H4 (cell line): ENCODE results near the gene PWWP2A. TPM values are rescaled to one million over a fixed set of nuclear protein-coding genes. Genes with fewer than 3 reads are reported as not detected.
"Not testable (repeated sequence)": the region's sequence is repeated elsewhere in the genome, so short reads cannot be mapped to it uniquely, and the experiment has no call there.

Source experiments
- DNase-seq: peaks from one replicate; pipeline ENCODE4 v3.0.0-alpha.2; 2015; ENCODE audit warnings: low spot score
- total RNA-seq: library from RNA; depleted of rRNA; stranded (reverse); fragments of >200 nt; shearing (Covaris generic); gene quantifications from 2 replicates; pipeline ENCODE4 v1.2.3, GENCODE V29; 2014; rRNA removed

The PWWP2A gene
- total RNA-seq, result 8.9 and 9.1 TPM in 2 replicates

- DNase-seq, result peak; percentile 100
These were observed at the start of gene PWWP2A for GRCh38 chr5:160119142-160119904. PWWP2A (minus strand) TSS chr5:160119450; CDS start chr5:160119388, 62 bp downstream.

DNA sequence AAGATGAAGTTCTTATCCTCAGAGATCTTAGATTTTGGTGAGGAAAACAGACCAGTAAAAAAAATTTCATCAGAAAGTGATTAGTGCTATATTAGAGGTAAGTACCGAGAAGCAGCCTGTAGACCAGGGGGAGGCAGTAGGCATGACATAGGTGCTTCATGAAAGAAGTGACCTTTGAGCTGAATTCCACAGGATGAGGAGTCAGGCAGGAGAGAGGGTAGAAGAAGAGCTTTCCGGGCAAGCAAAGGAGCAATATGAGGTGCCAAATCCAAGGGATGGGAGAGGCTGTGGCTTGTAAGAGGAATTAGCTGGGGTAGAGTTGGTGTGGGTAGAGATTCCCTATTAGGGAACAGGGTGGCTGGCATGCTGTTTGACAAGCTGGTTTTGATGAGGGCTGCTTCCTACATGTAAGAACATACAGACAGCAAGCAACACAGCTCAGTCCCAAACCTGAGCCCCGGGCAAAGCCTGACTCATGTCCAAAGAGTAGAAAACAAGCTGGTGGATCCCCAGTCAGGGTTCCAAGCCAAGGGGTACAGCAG lies 48.4 kb upstream of the PWWP2A start:
- DNase-seq, result no peak

- no peak for DNase-seq
These were observed 47.8 kb upstream of the PWWP2A start for GRCh38 chr5:160166973-160167623.

- DNase-seq, result no peak
These were observed 47.1 kb upstream of the PWWP2A start for GRCh38 chr5:160166069-160166972.

GRCh38 chr5:160165137-160166068 lies 46.2 kb upstream of the PWWP2A start:
- DNase-seq, result peak; percentile 99

- DNase-seq, result no peak
These were observed 43.7 kb upstream of the PWWP2A start for GRCh38 chr5:160162910-160163309.

DNA sequence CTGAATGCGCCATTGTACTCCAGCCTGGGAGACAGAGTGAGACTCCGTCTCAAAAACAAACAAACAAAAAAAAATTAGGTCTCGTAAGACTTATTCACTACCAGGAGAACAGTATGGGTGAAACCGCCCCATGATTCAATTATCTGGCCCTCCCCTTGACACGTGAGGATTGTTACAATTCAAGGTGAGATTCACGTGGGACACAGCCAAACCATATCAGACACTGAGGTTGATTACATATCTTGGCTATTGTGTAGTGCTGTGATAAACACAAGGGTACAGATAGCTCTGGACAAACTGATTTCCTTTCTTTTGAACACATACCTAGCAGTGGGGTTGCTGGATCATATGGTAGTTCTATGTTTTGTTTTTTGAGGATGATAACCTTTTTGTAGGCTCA lies 42.4 kb upstream of the PWWP2A start:
- DNase-seq, result no peak

DNA sequence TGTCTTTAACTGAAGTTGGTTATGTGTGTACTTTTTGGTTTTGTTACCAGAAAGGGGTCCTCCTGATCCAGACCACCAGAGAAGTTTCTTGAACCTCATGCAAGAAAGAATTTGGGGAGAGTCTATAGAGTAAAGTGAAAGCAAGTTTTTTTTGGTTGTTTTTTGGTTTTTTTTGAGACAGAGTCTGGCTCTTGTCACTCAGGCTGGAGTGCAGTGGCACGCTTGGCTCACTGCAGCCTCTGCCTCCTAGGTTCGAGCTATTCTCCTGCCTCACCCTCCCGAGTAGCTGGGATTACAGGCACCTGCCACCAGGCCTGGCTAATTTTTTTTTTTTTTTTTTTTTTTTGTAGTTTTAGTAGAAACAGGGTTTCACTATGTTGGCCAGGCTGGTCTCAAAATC lies 41.6 kb upstream of the PWWP2A start:
- not testable (repeated sequence) for DNase-seq

GRCh38 chr5:160159991-160160792 lies 40.9 kb upstream of the PWWP2A start:
- DNase-seq, result no peak

DNA sequence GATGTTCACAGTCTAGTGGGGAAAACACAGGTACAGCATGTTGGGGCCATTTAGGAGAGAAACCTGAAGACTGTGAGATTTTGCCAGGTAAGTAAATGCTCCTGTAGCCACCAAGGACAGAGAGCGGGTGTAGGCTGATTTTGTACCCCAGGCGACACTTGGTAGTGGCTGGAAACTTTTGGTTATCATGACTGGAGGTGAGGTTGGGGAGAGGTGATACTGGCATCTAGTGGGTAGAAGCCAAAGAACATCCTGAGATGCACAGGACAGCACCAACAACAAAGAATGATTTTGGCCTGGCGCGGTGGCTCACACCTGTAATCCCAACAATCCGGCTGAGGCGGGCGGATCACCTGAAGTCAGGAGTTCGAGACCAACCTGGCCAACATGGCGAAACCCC lies 38.8 kb upstream of the PWWP2A start:
- DNase-seq, result no peak

GRCh38 chr5:160155017-160155750 lies 35.9 kb upstream of the PWWP2A start:
- no peak for DNase-seq

- DNase-seq, result no peak
These were observed 33.7 kb upstream of the PWWP2A start for GRCh38 chr5:160152901-160153300.

DNA sequence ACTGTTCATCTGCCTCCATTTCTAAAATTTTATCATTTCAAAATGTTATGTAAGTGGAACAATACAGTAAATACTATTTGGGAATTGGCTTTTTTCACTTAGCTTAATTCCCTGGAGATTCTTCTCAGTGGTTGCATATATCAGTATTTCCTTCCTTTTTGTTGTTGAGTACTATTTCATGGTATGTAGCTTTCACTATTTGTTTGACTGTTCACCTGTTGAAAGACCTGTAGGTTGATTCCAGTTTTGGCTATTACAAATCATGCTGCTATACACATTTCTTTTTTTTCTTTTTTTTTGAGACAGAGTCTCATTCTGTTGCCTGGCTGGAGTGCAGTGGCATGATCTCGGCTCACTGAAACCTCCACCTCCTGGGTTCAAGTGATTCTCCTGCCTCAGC lies 33.0 kb upstream of the PWWP2A start:
- DNase-seq, result no peak

GRCh38 chr5:160151017-160151416 lies 31.8 kb upstream of the PWWP2A start:
- DNase-seq, result no peak

- DNase-seq, result no peak
These were observed 31.1 kb upstream of the PWWP2A start for GRCh38 chr5:160150381-160150780.

DNA sequence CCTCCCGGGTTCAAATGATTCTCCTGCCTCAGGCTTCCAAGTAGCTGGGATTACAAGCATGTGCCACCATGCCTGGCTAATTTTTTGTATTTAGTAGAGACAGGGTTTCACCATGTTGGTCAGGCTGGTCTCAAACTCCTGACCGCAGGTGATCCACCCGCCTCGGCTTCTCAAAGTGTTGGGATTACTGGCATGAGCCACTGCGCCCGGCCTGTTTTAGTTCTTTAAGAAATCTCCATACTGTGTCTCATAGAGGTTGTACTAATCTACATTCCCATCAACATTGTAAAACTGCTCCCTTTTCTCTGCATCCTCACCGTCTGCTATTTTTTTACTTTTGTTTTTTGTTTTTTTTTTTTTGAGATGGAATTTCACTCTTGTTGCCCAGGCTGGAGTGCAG lies 25.2 kb upstream of the PWWP2A start:
- DNase-seq, result not testable (repeated sequence)

DNA sequence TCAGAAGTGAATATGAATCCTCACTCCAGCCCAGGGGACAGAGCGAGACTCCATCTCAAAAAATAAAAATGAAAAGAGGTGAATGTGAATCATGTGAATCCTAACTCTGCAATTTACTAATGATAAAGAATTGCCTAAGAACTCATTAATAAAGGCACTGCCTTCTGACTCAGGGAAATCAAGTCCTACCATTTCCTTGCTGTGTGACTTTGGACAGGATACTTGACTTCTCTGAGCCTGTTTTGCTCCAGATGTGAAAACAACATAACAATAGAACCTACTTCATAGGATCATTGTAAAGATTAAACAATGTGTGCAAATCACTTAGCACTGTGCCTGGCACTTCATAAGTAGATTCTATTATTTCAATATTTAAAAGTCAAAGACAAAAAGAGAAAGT lies 15.1 kb upstream of the PWWP2A start:
- DNase-seq, result no peak

DNA sequence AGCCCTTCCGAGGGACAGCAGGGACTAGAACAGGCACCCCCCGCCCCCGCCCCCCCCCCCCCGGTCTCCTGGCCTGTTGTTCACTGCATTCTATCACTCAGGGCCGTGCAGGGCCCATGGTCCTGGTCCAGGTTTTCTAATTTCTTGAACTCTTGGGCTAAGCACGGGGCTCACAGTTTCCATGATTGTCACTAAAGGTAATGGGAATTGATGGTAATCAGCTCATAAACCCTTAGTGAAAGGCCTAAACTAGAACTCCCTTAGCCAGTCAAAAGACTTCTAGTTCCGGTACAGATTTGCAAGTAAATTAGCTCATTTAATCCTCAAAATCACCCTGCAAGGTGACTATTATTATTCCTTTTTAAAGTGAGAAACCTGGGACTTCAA lies 14.7 kb upstream of the PWWP2A start:
- DNase-seq, result no peak
